Measurements from ENCODE around the gene TMEM131L. TPM values are rescaled to one million over a fixed set of nuclear protein-coding genes. Genes with fewer than 3 reads are reported as not detected.

The TMEM131L gene
- total RNA-seq, 3 donors from 2014 or later, result 5.9 to 9.8 (median 6.7) TPM

- no peak for TF ChIP-seq CTCF (IDR thresholded peaks at IDR 0.05)
These were observed 1.0 kb upstream of the TMEM131L start for GRCh38 chr4:153465140-153465539.

DNA sequence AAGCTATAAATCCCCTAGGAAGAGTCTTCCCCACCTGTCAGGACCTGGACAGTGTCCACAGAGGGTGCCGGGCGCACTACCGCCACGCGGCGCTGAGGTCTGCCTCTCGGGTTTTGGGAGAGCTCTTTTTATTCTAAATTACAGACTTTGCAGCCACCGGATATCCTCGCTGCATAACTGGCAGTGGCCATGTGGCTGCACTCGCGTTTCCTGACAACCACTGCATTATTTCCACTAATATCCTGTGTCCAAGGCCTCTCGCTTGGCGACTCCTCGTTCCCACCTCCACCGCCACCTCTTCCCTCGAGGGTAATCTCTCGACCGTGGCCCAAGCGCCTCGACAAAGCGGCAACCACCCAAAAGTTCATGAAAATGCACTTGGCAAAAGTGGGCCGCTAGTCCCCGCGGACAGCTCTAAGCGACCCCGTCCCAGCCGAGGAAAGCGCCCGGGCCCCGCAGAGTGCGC lies 512 bp upstream of the TMEM131L start:
- Histone ChIP-seq H3K9me3 (no peaks in the 10 kb centered on the region), H3K4me3 (no peak overlapping the region), H3K4me1 (ENCODE audit: low read depth) (peaks cover 25% of the 10 kb centered on the region), H3K36me3 (ENCODE audit: low read depth) (no peaks in the 10 kb centered on the region)
- DNase-seq, result peak; percentile 57 to 75 (median 63)
- TF ChIP-seq CTCF (IDR thresholded peaks at IDR 0.05), result no peak
- intact Hi-C loops (cut with DNase I, micrococcal nuclease), result no loop called here
- ATAC-seq, result peak; percentile 34

More at GRCh38 chr4:153465140-153465539, 1.0 kb upstream of the TMEM131L start:
- Histone ChIP-seq H3K36me3 (ENCODE audit: low read depth) (no peaks in the 10 kb centered on the region), H3K4me3 (no peak overlapping the region), H3K4me1 (ENCODE audit: low read depth) (peaks cover 19% of the 10 kb centered on the region), H3K9me3 (no peaks in the 10 kb centered on the region)
- intact Hi-C loops (cut with DNase I, micrococcal nuclease), result no loop called here
- DNase-seq (no peak), ATAC-seq (no peak)

DNA sequence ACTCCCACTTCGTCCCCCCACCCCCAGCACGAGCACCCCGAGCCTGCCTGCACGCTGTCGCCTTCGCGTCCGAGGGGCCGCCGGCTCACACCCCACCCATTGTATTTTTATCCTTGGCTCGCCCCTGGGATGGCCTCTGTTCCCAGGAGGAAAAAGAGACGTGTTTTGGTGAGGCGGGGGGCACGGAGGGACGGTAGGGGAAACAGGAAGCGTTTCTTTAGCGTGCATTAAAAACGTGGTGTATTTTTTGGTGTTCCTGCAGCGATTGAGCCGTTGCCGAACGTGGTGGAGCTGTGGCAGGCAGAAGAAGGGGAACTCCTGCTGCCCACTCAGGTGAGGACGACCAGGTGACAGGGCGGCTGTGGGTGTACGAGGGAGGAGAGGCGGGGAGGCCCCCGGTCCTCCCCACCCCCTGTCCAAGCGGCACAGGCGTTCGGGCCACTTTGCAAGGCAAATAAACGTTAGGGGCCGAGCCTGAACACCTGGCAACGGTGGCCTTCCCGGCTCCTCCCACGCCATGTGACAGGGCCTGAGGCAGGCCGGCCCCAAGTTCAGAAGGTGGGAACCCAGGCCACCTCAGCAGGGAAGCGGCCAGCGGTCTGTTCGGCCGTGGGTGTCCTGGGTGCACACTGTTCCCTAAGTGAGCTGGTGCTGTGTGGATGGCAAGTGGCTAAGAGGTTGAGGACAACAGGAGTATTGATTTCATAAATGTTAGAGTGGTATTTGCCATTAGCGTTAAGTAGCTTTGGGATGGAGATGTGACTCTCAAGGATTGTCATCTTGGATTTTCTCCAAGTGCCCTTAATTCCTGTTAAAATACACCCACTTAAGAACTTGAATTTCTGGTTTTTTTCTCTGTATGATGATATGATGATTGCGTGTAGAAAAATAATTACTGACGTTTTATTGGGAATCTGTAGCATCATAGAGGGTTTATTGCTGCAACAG lies 1.1 kb downstream of the TMEM131L start:
- no peaks in the 10 kb centered on the region for H3K9me3 ChIP-seq
- no peaks in the 10 kb centered on the region for H3K36me3 ChIP-seq (ENCODE audit: low read depth)
- no peak for TF ChIP-seq CTCF (IDR thresholded peaks at IDR 0.05)
- peaks cover 32% of the 10 kb centered on the region for H3K4me1 ChIP-seq (ENCODE audit: low read depth)
- intact Hi-C loops (cut with DNase I, micrococcal nuclease), result no loop called here
- peak overlapping the region; percentile 44 for H3K4me3 ChIP-seq
- peak; percentile 84 to 94 (median 85) for DNase-seq
- peak; percentile 77 for ATAC-seq

DNA sequence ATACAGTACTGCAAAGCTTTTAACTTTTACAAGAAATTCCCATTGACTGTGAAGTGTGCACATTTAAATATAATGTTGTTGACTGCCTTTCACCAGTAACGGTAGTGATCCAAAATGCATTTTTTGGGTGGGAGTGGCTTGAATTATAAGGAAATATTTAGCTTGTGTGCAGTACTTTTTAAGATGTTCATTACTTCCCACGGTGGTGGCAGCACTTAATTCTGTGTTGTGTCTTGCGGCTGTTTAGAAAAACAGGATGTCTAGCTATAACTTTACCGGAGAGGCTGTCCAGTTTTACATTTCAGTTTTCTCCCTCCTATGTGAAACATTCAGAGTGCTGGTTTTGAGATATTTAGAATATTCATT lies 1.7 kb downstream of the TMEM131L start:
- Histone ChIP-seq H3K4me1 (ENCODE audit: low read depth) (peaks cover 32% of the 10 kb centered on the region), H3K9me3 (no peaks in the 10 kb centered on the region), H3K4me3 (no peak overlapping the region), H3K36me3 (ENCODE audit: low read depth) (no peaks in the 10 kb centered on the region)
- intact Hi-C loops (cut with DNase I, micrococcal nuclease), result no loop called here
- DNase-seq (no peak), ATAC-seq (no peak)
- TF ChIP-seq CTCF (IDR thresholded peaks at IDR 0.05), result no peak

DNA sequence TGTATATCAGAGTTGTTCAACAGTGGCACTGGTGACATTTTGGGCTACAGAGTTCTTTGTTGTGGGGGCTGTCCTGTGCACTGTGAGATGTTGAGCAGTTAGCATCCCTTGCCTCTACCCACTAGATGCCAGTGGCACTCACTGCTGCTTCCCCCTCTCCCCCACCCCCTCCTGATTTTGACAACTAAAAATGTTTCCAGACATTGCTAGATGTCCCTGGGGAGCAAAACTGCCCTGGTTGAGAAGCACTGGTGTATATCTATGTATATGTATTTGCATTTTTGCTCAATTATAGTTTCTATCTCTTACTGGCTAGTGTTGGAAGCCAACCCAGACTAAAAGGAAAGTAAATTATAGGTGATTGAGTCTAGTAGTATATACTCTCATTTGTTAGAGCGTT lies 2.4 kb downstream of the TMEM131L start:
- no peaks in the 10 kb centered on the region for H3K9me3 ChIP-seq
- no peak overlapping the region for H3K4me3 ChIP-seq
- H3K4me1 ChIP-seq (ENCODE audit: low read depth), result peaks cover 32% of the 10 kb centered on the region
- intact Hi-C loops (cut with DNase I, micrococcal nuclease), result no loop called here
- ATAC-seq (no peak), DNase-seq (no peak)
- no peak for TF ChIP-seq CTCF (IDR thresholded peaks at IDR 0.05)
- H3K36me3 ChIP-seq (ENCODE audit: low read depth), result no peaks in the 10 kb centered on the region

Measured in mucosa of descending colon (tissue), 3 donors.